SK-N-SH (cell line): ENCODE results near the gene HSPG2. TPM values are rescaled to one million over a fixed set of nuclear protein-coding genes. Genes with fewer than 3 reads are reported as not detected.

Source experiments
- CTCF ChIA-PET: fragments of 300-600, 350-600 bp; formaldehyde crosslinking; extraction: SDS; loops from one replicate; lab custom pipeline; 2021; lab: Yijun Ruan, JAX
- POLR2A ChIA-PET: fragments of 350-600 bp; sonication (Branson Sonifier 250); formaldehyde crosslinking; extraction: SDS; loops from one replicate; lab custom pipeline; 2020; ENCODE audit warnings: antibody characterized with exemption, inconsistent platforms; lab: Yijun Ruan, JAX
- DNase-seq: peaks from one replicate; pipeline ENCODE4 v3.0.0; 2012
- H2AFZ ChIP-seq: fragments of 200-600 bp; sonication (generic); 2 replicates; pipeline ENCODE4 v1.8.1; 2016; ENCODE audit warnings: antibody characterized with exemption, mild to moderate bottlenecking, low read depth
- H3F3A ChIP-seq: fragments of 200-600 bp; sonication (generic); replicated peaks from 2 replicates; pipeline ENCODE3; 2016; ENCODE audit warnings: antibody characterized with exemption, mild to moderate bottlenecking; ENCODE audit not compliant: insufficient read depth
- H3K27ac ChIP-seq, 2 experiments: fragments of 200-500 bp in 1 of 2; fragments of 200-600 bp in 1 of 2; sonication (Bioruptor generic) in 1 of 2; sonication (generic), shearing (Covaris generic) in 1 of 2; 2 replicates each; pipeline versions ENCODE4 v1.5.1 to v1.6.1; 2014 to 2016; ENCODE audit warnings: low read depth in 2 of 2, inconsistent platforms in 1 of 2, low read length in 1 of 2, mild to moderate bottlenecking in 1 of 2, mixed read lengths in 1 of 2
- H3K27me3 ChIP-seq: fragments of 200-600 bp; sonication (generic), shearing (Covaris generic); 2 replicates; pipeline ENCODE4 v1.6.1; 2016; ENCODE audit warnings: mixed run types; ENCODE audit not compliant: insufficient read depth
- H3K36me3 ChIP-seq, 2 experiments: fragments of 200-500 bp in 1 of 2; fragments of 200-600 bp in 1 of 2; sonication (Bioruptor generic) in 1 of 2; sonication (generic) in 1 of 2; replicated peaks in 1 of 2; 2 replicates each; pipeline versions ENCODE3 to v1.5.1; 2014 to 2016; ENCODE audit warnings: low read length in 1 of 2, mild to moderate bottlenecking in 1 of 2; ENCODE audit not compliant: insufficient read depth in 2 of 2, control insufficient read depth in 1 of 2
- H3K4me1 ChIP-seq, 2 experiments: fragments of 200-500 bp in 1 of 2; fragments of 200-600 bp in 1 of 2; sonication (Bioruptor generic) in 1 of 2; sonication (generic), shearing (Covaris generic) in 1 of 2; 2 replicates each; pipeline versions ENCODE4 v1.5.1 to v1.6.1; 2014 to 2016; ENCODE audit warnings: low read depth in 1 of 2, low read length in 1 of 2, mixed run types in 1 of 2; ENCODE audit not compliant: insufficient read depth in 2 of 2, control insufficient read depth in 1 of 2
- H3K4me2 ChIP-seq: fragments of 200-600 bp; sonication (generic), shearing (Covaris generic); 2 replicates; pipeline ENCODE4 v1.6.1; 2017; ENCODE audit warnings: mixed run types
- H3K4me3 ChIP-seq, 2 experiments: fragments of 200-500 bp in 1 of 2; fragments of 200-600 bp in 1 of 2; sonication (Bioruptor generic) in 1 of 2; sonication (generic), shearing (Covaris generic) in 1 of 2; 2 replicates each; pipeline versions ENCODE4 v1.5.1 to v1.8.1; 2014 to 2016; ENCODE audit warnings: low read depth in 2 of 2, inconsistent platforms in 1 of 2, low read length in 1 of 2, mild to moderate bottlenecking in 1 of 2, mixed read lengths in 1 of 2, moderate library complexity in 1 of 2
- H3K79me2 ChIP-seq: fragments of 200-600 bp; sonication (generic); 2 replicates; pipeline ENCODE4 v1.8.1; 2017; ENCODE audit warnings: mild to moderate bottlenecking; ENCODE audit not compliant: insufficient read depth
- H3K9ac ChIP-seq: fragments of 200-600 bp; sonication (generic); 2 replicates; pipeline ENCODE4 v1.6.1; 2017; ENCODE audit warnings: mixed run types
- H3K9me2 ChIP-seq: fragments of 200-600 bp; sonication (generic); 2 replicates; pipeline ENCODE4 v1.6.1; 2017; ENCODE audit warnings: mixed run types
- H3K9me3 ChIP-seq: fragments of 200-600 bp; sonication (generic); 2 replicates; pipeline ENCODE4 v1.6.1; 2017; ENCODE audit warnings: mixed run types, mild to moderate bottlenecking, moderate library complexity
- H4K20me1 ChIP-seq: fragments of 200-600 bp; sonication (generic); 2 replicates; pipeline ENCODE4 v1.6.1; 2017; ENCODE audit warnings: mild to moderate bottlenecking, mixed run types; ENCODE audit not compliant: insufficient read depth
- CTCF ChIP-seq: fragments of 200-600 bp; sonication (generic); IDR thresholded peaks from 2 replicates; pipeline ENCODE4 v1.6.1; 2017; ENCODE audit warnings: antibody characterized with exemption, mild to moderate bottlenecking, moderate library complexity
- MXI1 ChIP-seq: IDR thresholded peaks from 2 replicates; pipeline ENCODE4 v1.6.1; 2012; ENCODE audit warnings: mild to moderate bottlenecking, low read depth, low read length, improper control_type of control experiment
- NRF1 ChIP-seq: IDR thresholded peaks from 2 replicates; pipeline ENCODE4 v1.6.1; 2012; ENCODE audit warnings: low read depth, mild to moderate bottlenecking, low read length
- PBX3 ChIP-seq: IDR thresholded peaks from 2 replicates; pipeline ENCODE4; 2012
- RAD21 ChIP-seq: IDR thresholded peaks from 2 replicates; pipeline ENCODE4 v1.6.1; 2012; ENCODE audit warnings: mild to moderate bottlenecking, low read length
- RXRA ChIP-seq: IDR thresholded peaks from 2 replicates; pipeline ENCODE4 v1.4.0; 2012; ENCODE audit warnings: low read depth, mild to moderate bottlenecking, borderline replicate concordance
- SIN3A ChIP-seq: IDR thresholded peaks from 2 replicates; pipeline ENCODE4 v1.6.1; 2012; ENCODE audit warnings: low read depth, mild to moderate bottlenecking, low read length, moderate library complexity, borderline replicate concordance
- SMC3 ChIP-seq: IDR thresholded peaks from 2 replicates; pipeline ENCODE4 v1.6.1; 2012; ENCODE audit warnings: low read depth, low read length, improper control_type of control experiment
- YY1 ChIP-seq: IDR thresholded peaks from 2 replicates; pipeline ENCODE4 v1.4.0; 2012; ENCODE audit warnings: low read depth, mild to moderate bottlenecking
- WGBS: methylation state at CpG from one replicate; pipeline ENCODE4 v1.1.6; 2017; ENCODE audit warnings: low lambda C conversion rate; 5-methylcytosine and 5-hydroxymethylcytosine counted together
- polyA plus RNA-seq, 3 experiments: library from polyadenylated mRNA; depleted of rRNA; stranded (reverse); fragments of >200 nt; gene quantifications; 2 replicates each; pipeline ENCODE4 v1.2.3, GENCODE V29; 2012

The HSPG2 gene
- polyA plus RNA-seq, 1 of the 3 experiments (the other 2 are of a cell fraction) = 28.9 TPM

DNA sequence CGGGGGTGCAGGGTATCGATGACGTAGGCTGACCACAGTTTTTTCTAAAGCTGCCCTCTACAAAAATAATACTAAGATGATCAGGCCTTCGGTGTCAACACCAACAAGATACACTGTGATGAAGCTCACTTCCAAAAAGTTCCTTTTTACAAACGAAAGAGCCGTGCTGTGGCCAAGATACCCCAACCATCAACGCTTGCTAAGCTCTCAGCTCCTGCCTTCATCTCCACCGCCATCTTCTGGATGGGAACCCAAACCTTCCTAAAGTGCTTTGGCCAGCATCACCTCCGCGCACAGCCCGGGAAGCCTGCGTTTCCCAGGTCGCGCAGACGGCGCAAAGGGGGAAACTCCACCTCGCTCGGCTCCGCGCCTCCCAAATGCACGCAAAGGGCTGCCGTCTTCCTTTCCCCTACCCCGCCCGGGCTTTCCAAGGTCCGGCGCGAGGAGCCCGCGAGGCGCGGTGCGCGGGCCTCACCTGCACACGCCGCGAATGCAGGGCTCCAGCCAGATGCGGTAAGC lies 154.7 kb downstream of the HSPG2 start:
- peaks cover 56% of the 10 kb centered on the region for H3K79me2 ChIP-seq
- H3K9ac ChIP-seq = peak overlapping the region; percentile 100
- DNase-seq = peak; percentile 54
- peak overlapping the region; percentile 93 for H3K4me2 ChIP-seq
- peak overlapping the region; percentile 67 for H2AFZ ChIP-seq
- CTCF ChIA-PET = interaction anchor here (0.9 to 1.7 kb wide), 12 partner anchors 12 to 412 kb away, joined by 3 to 7 read pairs (median 3); partner anchors contain the start of gene ALPL
- peak overlapping the region; percentile 78 to 81 for H3K4me3 ChIP-seq
- H3K9me3 ChIP-seq = no peaks in the 10 kb centered on the region
- H3F3A ChIP-seq = peaks cover 30% of the 10 kb centered on the region
- peak overlapping the region; percentile 99 to 100 for H3K27ac ChIP-seq
- H3K27me3 ChIP-seq = no peaks in the 10 kb centered on the region
- WGBS = 3% methylated on average over 18 of the region's 37 CpGs
- H3K9me2 ChIP-seq = no peaks in the 10 kb centered on the region
- H3K4me1 ChIP-seq = peaks cover 0 to 3% of the 10 kb centered on the region in 2 experiments; a peak in 1 of 4 replicates
- H4K20me1 ChIP-seq = peaks cover 29% of the 10 kb centered on the region
- peaks cover 0 to 5% of the 10 kb centered on the region in 2 experiments for H3K36me3 ChIP-seq
- TF ChIP-seq RXRA (no peak), YY1 (0 out of 2 replicates have a peak, but pooled peaks have one; percentile 58), CTCF (peak; percentile 47), RAD21 (peak; percentile 56), SMC3 (0 out of 2 replicates have a peak, but pooled peaks have one; percentile 23), SIN3A (0 out of 2 replicates have a peak, but pooled peaks have one; percentile 8), NRF1 (no peak)
- TF ChIP-seq, all 33 proteins: peak for 5
- POLR2A ChIA-PET = interaction anchor here (1.1 to 1.2 kb wide), 2 partner anchors 19 to 243 kb away, joined by 3 read pairs; no protein-coding TSS in a partner anchor

- H3K9me3 ChIP-seq = no peaks in the 10 kb centered on the region
- peak overlapping the region; percentile 93 for H3K4me2 ChIP-seq
- peaks cover 34% of the 10 kb centered on the region for H4K20me1 ChIP-seq
- peak overlapping the region; percentile 67 for H2AFZ ChIP-seq
- H3K9ac ChIP-seq = peak overlapping the region; percentile 100
- DNase-seq = peak; percentile 22
- ChIA-PET POLR2A (interaction anchor here (1.1 to 1.2 kb wide), 2 partner anchors 19 to 244 kb away, joined by 3 read pairs; no protein-coding TSS in a partner anchor), CTCF (interaction anchor here (0.8 to 1.7 kb wide), 12 partner anchors 13 to 412 kb away, joined by 3 to 7 read pairs (median 3); partner anchors contain the start of gene ALPL)
- no peaks in the 10 kb centered on the region for H3K27me3 ChIP-seq
- H3K27ac ChIP-seq = peak overlapping the region; percentile 99 to 100
- no peaks in the 10 kb centered on the region for H3K9me2 ChIP-seq
- peaks cover 30% of the 10 kb centered on the region for H3F3A ChIP-seq
- H3K4me1 ChIP-seq = peaks cover 0 to 3% of the 10 kb centered on the region in 2 experiments; a peak in 1 of 4 replicates
- WGBS = under 1% methylated on average over 17 of the region's 17 CpGs
- H3K79me2 ChIP-seq = peaks cover 61% of the 10 kb centered on the region
- H3K36me3 ChIP-seq = peaks cover 0 to 7% of the 10 kb centered on the region in 2 experiments
- H3K4me3 ChIP-seq = peak overlapping the region; percentile 78 to 81
- TF ChIP-seq PBX3 (no peak), MXI1 (0 out of 2 replicates have a peak, but pooled peaks have one; percentile 31), NRF1 (peak; percentile 60), SIN3A (peak; percentile 52; the same call in 1 of the 2 replicates)
Measured at GRCh38 chr1:21781815-21782348, 155.2 kb downstream of the HSPG2 start.
